Retinal pigment epithelial cell (primary cell): Measurements from ENCODE around the gene DTX1.

Experiments
- DNase-seq: peaks from one replicate; pipeline ENCODE4 v3.0.0-alpha.2; 2010; ENCODE audit warnings: low read depth
- H3K4me3 ChIP-seq: 2 replicates; pipeline ENCODE4 v1.5.1; 2011; ENCODE audit warnings: mild to moderate bottlenecking, low read length, control low read depth, moderate library complexity
- CTCF ChIP-seq: conservative IDR thresholded peaks from 2 replicates; pipeline ENCODE4 v1.5.1; 2011; ENCODE audit warnings: low read depth, low read length, control low read depth, inconsistent platforms

The DTX1 gene

GRCh38 chr12:113144806-113145205 lies 88.3 kb downstream of the DTX1 start:
- TF ChIP-seq CTCF: no peak
- no peak overlapping the region for H3K4me3 ChIP-seq
- DNase-seq: no peak

GRCh38 chr12:113145720-113146551 lies 89.4 kb downstream of the DTX1 start:
- H3K4me3 ChIP-seq: no peak overlapping the region
- TF ChIP-seq CTCF: no peak
- DNase-seq: no peak

- TF ChIP-seq CTCF: no peak
- no peak overlapping the region for H3K4me3 ChIP-seq
- DNase-seq: no peak
These were observed 90.5 kb downstream of the DTX1 start for GRCh38 chr12:113146999-113147398.
